ENCODE data around the gene SPIRE1. TPM values are rescaled to one million over a fixed set of nuclear protein-coding genes. Genes with fewer than 3 reads are reported as not detected.

SPIRE1 gene
- 1 to 10 TPM; 4.5 to 6.3 TPM for total RNA-seq

GRCh38 chr18:12657684-12658425, at the start of gene SPIRE1:
TSS of gene SPIRE1 (minus strand) at chr18:12658107. CDS start at chr18:12657866, 241 bp downstream.
- Mint-ChIP-seq H3K9me3 (no peaks in the 10 kb centered on the region), H3K27ac (no peak within 1 kb of the TSS), H3K4me1 (peaks cover 34% of the 10 kb centered on the region), H3K27me3 (peaks cover 15% of the 10 kb centered on the region), H3K36me3 (ENCODE audit: low read depth) (peaks cover 2% of the 10 kb centered on the region), H3K4me3 (peak within 1 kb of the TSS; percentile 80)
- peak; percentile 49 for DNase-seq
- ChIA-PET CTCF (interaction anchor here (0.6 to 1.8 kb wide), 3 partner anchors 250 to 280 kb away, joined by 3 to 5 read pairs (median 4); partner anchors contain the start of gene PRELID3A), POLR2A (interaction anchor here (0.6 to 2.0 kb wide), 2 partner anchors 44 to 265 kb away, joined by 3 to 8 read pairs; no protein-coding TSS in a partner anchor)

GRCh38 chr18:12703664-12704063, 45.8 kb upstream of the SPIRE1 start:
- H3K4me1 Mint-ChIP-seq = peaks cover 48% of the 10 kb centered on the region
- no peaks in the 10 kb centered on the region for H3K9me3 Mint-ChIP-seq
- ChIA-PET POLR2A (interaction anchor here (1.2 to 3.8 kb wide), 11 partner anchors 8 to 327 kb away, joined by 3 to 42 read pairs (median 11); partner anchors contain the start of genes AFG3L2 and PTPN2), CTCF (no interaction called here)
- H3K4me3 Mint-ChIP-seq = peak overlapping the region; percentile 94
- peaks cover 43% of the 10 kb centered on the region for H3K36me3 Mint-ChIP-seq (ENCODE audit: low read depth)
- H3K27ac Mint-ChIP-seq = peak overlapping the region; percentile 91
- DNase-seq = no peak
- H3K27me3 Mint-ChIP-seq = no peaks in the 10 kb centered on the region

- CTCF ChIA-PET = interaction anchor here (1.3 to 1.4 kb wide), 2 partner anchors 11 to 326 kb away, joined by 3 to 4 read pairs; partner anchors contain the start of gene AFG3L2
- Mint-ChIP-seq H3K4me3 (peak overlapping the region; percentile 94), H3K4me1 (peaks cover 51% of the 10 kb centered on the region), H3K27me3 (no peaks in the 10 kb centered on the region), H3K36me3 (ENCODE audit: low read depth) (peaks cover 49% of the 10 kb centered on the region), H3K9me3 (no peaks in the 10 kb centered on the region), H3K27ac (peak overlapping the region; percentile 91)
- no peak for DNase-seq
- POLR2A ChIA-PET = interaction anchor here (0.7 to 3.8 kb wide), 25 partner anchors 8 to 722 kb away, joined by 3 to 42 read pairs (median 5); partner anchors contain the start of genes AFG3L2, CEP192, IMPA2 and PRELID3A
Observed at GRCh38 chr18:12703096-12703567, 45.2 kb upstream of the SPIRE1 start.

GRCh38 chr18:12702221-12703095, 44.6 kb upstream of the SPIRE1 start, which contains the start of the genes CEP76 and PSMG2:
TSS of gene CEP76 (minus strand) at chr18:12702723. CDS start at chr18:12702548, 175 bp downstream.
TSS of gene PSMG2 (plus strand) at chr18:12703042. CDS start at chr18:12703108, 66 bp downstream.
- ChIA-PET CTCF (interaction anchor here (0.7 to 1.4 kb wide), 4 partner anchors 11 to 325 kb away, joined by 3 to 4 read pairs (median 4); partner anchors contain the start of gene AFG3L2), POLR2A (interaction anchor here (0.7 to 3.8 kb wide), 34 partner anchors 9 to 910 kb away, joined by 3 to 42 read pairs (median 4); partner anchors contain the start of genes AFG3L2, CEP192, IMPA2 and PRELID3A)
- DNase-seq = peak; percentile 85
- peak within 1 kb of the TSS; percentile 94 for H3K4me3 Mint-ChIP-seq
- H3K4me1 Mint-ChIP-seq = peaks cover 51% of the 10 kb centered on the region
- H3K27me3 Mint-ChIP-seq = no peaks in the 10 kb centered on the region
- peak within 1 kb of the TSS; percentile 91 for H3K27ac Mint-ChIP-seq
- H3K36me3 Mint-ChIP-seq (ENCODE audit: low read depth) = peaks cover 45% of the 10 kb centered on the region
- no peaks in the 10 kb centered on the region for H3K9me3 Mint-ChIP-seq

- CTCF ChIA-PET = interaction anchor here (0.6 to 1.2 kb wide), 3 partner anchors 8 to 318 kb away, joined by 3 read pairs; no protein-coding TSS in a partner anchor
- no peaks in the 10 kb centered on the region for H3K27me3 Mint-ChIP-seq
- peak overlapping the region; percentile 94 for H3K4me3 Mint-ChIP-seq
- POLR2A ChIA-PET = interaction anchor here (0.8 to 3.8 kb wide), 11 partner anchors 9 to 324 kb away, joined by 3 to 42 read pairs (median 14); partner anchors contain the start of genes AFG3L2, CEP192, PTPN2 and SEH1L
- H3K27ac Mint-ChIP-seq = peak overlapping the region; percentile 91
- no peak for DNase-seq
- peaks cover 42% of the 10 kb centered on the region for H3K36me3 Mint-ChIP-seq (ENCODE audit: low read depth)
- no peaks in the 10 kb centered on the region for H3K9me3 Mint-ChIP-seq
- H3K4me1 Mint-ChIP-seq = peaks cover 49% of the 10 kb centered on the region
Observed at GRCh38 chr18:12701161-12701560, 43.3 kb upstream of the SPIRE1 start.

- Mint-ChIP-seq H3K4me3 (no peak overlapping the region), H3K27me3 (no peaks in the 10 kb centered on the region), H3K4me1 (peaks cover 39% of the 10 kb centered on the region), H3K27ac (no peak overlapping the region), H3K36me3 (ENCODE audit: low read depth) (peaks cover 33% of the 10 kb centered on the region), H3K9me3 (no peaks in the 10 kb centered on the region)
- no peak for DNase-seq
- CTCF ChIA-PET = no interaction called here
- POLR2A ChIA-PET = interaction anchor here (1.0 to 3.3 kb wide), 2 partner anchors 249 to 292 kb away, joined by 3 to 27 read pairs; partner anchors contain the start of gene CEP192
Observed at GRCh38 chr18:12699747-12700146, 41.8 kb upstream of the SPIRE1 start.

- POLR2A ChIA-PET = interaction anchor here (5.4 kb wide), 1 partner anchor 8 kb away, joined by 34 read pairs; the partner anchor contains the start of genes CEP76 and PSMG2
- Mint-ChIP-seq H3K9me3 (no peaks in the 10 kb centered on the region), H3K4me1 (peaks cover 29% of the 10 kb centered on the region), H3K27me3 (no peaks in the 10 kb centered on the region), H3K4me3 (no peak overlapping the region), H3K27ac (no peak overlapping the region), H3K36me3 (ENCODE audit: low read depth) (peaks cover 31% of the 10 kb centered on the region)
- CTCF ChIA-PET = interaction anchor here (1.0 kb wide), 1 partner anchor 12 kb away, joined by 3 read pairs; no protein-coding TSS in a partner anchor
- DNase-seq = no peak
Observed at GRCh38 chr18:12694032-12694431, 36.1 kb upstream of the SPIRE1 start.

- Mint-ChIP-seq H3K4me1 (peaks cover 25% of the 10 kb centered on the region), H3K27ac (no peak overlapping the region), H3K4me3 (no peak overlapping the region), H3K27me3 (no peaks in the 10 kb centered on the region), H3K9me3 (no peaks in the 10 kb centered on the region), H3K36me3 (ENCODE audit: low read depth) (peaks cover 18% of the 10 kb centered on the region)
- CTCF ChIA-PET = interaction anchor here (0.7 to 1.1 kb wide), 2 partner anchors 10 to 96 kb away, joined by 3 to 4 read pairs; partner anchors contain the start of genes CEP76 and PSMG2
- DNase-seq = no peak
- POLR2A ChIA-PET = interaction anchor here (1.4 to 5.4 kb wide), 2 partner anchors 10 to 315 kb away, joined by 3 to 34 read pairs; partner anchors contain the start of genes AFG3L2, CEP76 and PSMG2
Observed at GRCh38 chr18:12692206-12692605, 34.3 kb upstream of the SPIRE1 start.

GRCh38 chr18:12689256-12689850, 31.4 kb upstream of the SPIRE1 start:
- CTCF ChIA-PET = no interaction called here
- Mint-ChIP-seq H3K36me3 (ENCODE audit: low read depth) (peaks cover 14% of the 10 kb centered on the region), H3K27ac (no peak overlapping the region), H3K4me3 (no peak overlapping the region), H3K4me1 (peaks cover 23% of the 10 kb centered on the region), H3K9me3 (no peaks in the 10 kb centered on the region), H3K27me3 (no peaks in the 10 kb centered on the region)
- DNase-seq = no peak
- POLR2A ChIA-PET = interaction anchor here (5.4 kb wide), 1 partner anchor 13 kb away, joined by 34 read pairs; the partner anchor contains the start of genes CEP76 and PSMG2

- CTCF ChIA-PET = interaction anchor here (1.3 kb wide), 1 partner anchor 293 kb away, joined by 4 read pairs; no protein-coding TSS in a partner anchor
- no peak overlapping the region for H3K4me3 Mint-ChIP-seq
- peaks cover 5% of the 10 kb centered on the region for H3K36me3 Mint-ChIP-seq (ENCODE audit: low read depth)
- no peak overlapping the region for H3K27ac Mint-ChIP-seq
- POLR2A ChIA-PET = no interaction called here
- H3K9me3 Mint-ChIP-seq = no peaks in the 10 kb centered on the region
- peaks cover 7% of the 10 kb centered on the region for H3K4me1 Mint-ChIP-seq
- no peak for DNase-seq
- H3K27me3 Mint-ChIP-seq = no peaks in the 10 kb centered on the region
Observed at GRCh38 chr18:12686100-12686499, 28.2 kb upstream of the SPIRE1 start.

- DNase-seq = no peak
- H3K4me3 Mint-ChIP-seq = no peak overlapping the region
- peak overlapping the region; percentile 51 for H3K27ac Mint-ChIP-seq
- ChIA-PET POLR2A (interaction anchor here (1.1 kb wide), 1 partner anchor 11 kb away, joined by 3 read pairs; no protein-coding TSS in a partner anchor), CTCF (interaction anchor here (1.1 to 1.3 kb wide), 2 partner anchors 13 to 289 kb away, joined by 4 to 5 read pairs; no protein-coding TSS in a partner anchor)
- peaks cover 9% of the 10 kb centered on the region for H3K4me1 Mint-ChIP-seq
- peaks cover 27% of the 10 kb centered on the region for H3K36me3 Mint-ChIP-seq (ENCODE audit: low read depth)
- no peaks in the 10 kb centered on the region for H3K9me3 Mint-ChIP-seq
- no peaks in the 10 kb centered on the region for H3K27me3 Mint-ChIP-seq
Observed at GRCh38 chr18:12679183-12679786, 21.4 kb upstream of the SPIRE1 start.

Measured in activated CD4-positive, alpha-beta memory T cell treated with anti-CD3 and anti-CD28 coated beads, Interleukin-2, amount 10 ng/mL, durations not matched to agents 7 days and 5 days (primary cell).